Fibroblast of the aortic adventitia (primary cell): ENCODE data around the gene XKR7. TPM values are rescaled to one million over a fixed set of nuclear protein-coding genes. Genes with fewer than 3 reads are reported as not detected.

Source experiments
- DNase-seq: peaks from one replicate; pipeline ENCODE4 v3.0.0-alpha.2; 2010; ENCODE audit warnings: low read depth
- H3K4me3 ChIP-seq: 2 replicates; pipeline ENCODE4 v1.5.1; 2011; ENCODE audit warnings: low read depth, mild to moderate bottlenecking, control low read depth, low read length, moderate library complexity
- CTCF ChIP-seq: IDR thresholded peaks from 2 replicates; pipeline ENCODE4 v1.5.1; 2011; ENCODE audit warnings: mild to moderate bottlenecking, low read length, control low read depth, inconsistent platforms; ENCODE audit not compliant: insufficient read depth
- total RNA-seq: library from RNA; depleted of rRNA; stranded (reverse); fragments of >200 nt; gene quantifications from 2 replicates; pipeline ENCODE4 v1.2.3, GENCODE V29; 2012; ENCODE audit warnings: low replicate concordance

Gene XKR7
- total RNA-seq, 1 donor = not detected

- DNase-seq = no peak
- TF ChIP-seq CTCF = no peak
- H3K4me3 ChIP-seq = no peak overlapping the region
These were observed 22.8 kb downstream of the XKR7 start for GRCh38 chr20:31990641-31991338.

DNA sequence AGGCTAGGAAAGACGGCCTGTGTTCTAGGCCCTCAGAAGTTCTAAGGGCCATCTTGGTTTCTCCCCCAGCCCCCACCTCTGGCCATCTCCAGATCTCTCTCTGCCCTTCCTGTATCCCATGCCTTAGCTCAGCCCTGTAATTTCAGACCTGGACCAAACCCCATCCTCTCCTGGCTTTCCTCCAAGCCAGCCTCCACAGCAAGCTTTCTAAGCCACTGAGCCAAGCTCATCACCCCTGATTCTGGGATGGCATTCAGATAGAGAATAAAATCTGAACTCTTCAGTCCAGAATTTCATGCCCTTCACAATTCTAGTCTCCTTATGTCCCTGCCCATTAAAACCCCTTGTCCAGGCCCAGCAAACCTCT, 23.4 kb downstream of the XKR7 start:
- no peak for TF ChIP-seq CTCF
- no peak for DNase-seq

DNA sequence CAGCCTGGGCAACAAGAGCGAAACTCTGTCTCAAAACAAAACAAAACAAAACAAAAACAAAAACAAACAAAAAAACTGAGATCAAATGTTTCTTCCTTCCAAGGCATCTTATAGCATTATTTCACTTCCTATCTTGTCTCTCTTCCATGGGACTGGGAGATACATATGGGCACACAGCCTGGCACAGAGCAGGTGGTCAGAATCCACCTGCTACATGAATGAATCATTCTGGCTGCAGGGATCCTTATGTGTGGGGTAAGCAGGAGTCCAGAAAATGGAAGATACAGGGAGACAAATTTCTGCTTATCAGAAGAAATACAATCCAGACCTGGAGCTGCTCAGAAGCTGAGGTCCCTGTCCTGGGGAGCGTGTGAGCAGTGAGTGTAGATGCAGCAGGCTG, 24.1 kb downstream of the XKR7 start:
- no peak overlapping the region for H3K4me3 ChIP-seq
- no peak for TF ChIP-seq CTCF
- no peak for DNase-seq

More for the DNA sequence above, 23.4 kb downstream of the XKR7 start:
- H3K4me3 ChIP-seq = no peak overlapping the region

DNA sequence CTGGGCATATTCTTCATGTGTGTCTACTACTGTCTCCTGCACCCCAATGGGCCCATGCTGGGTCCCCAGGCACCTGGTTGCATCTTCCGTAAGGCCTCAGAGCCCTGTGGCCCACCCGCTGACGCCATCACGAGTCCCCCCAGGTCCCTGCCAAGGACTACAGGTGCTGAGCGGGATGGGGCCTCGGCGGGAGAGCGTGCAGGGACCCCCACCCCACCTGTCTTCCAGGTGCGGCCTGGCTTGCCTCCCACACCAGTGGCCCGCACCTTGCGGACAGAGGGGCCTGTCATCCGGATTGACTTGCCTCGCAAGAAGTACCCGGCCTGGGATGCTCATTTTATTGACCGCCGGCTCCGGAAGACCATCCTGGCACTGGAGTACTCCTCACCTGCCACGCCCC, 29.0 kb downstream of the XKR7 start:
- no peak overlapping the region for H3K4me3 ChIP-seq
- no peak for TF ChIP-seq CTCF
- DNase-seq = no peak

DNA sequence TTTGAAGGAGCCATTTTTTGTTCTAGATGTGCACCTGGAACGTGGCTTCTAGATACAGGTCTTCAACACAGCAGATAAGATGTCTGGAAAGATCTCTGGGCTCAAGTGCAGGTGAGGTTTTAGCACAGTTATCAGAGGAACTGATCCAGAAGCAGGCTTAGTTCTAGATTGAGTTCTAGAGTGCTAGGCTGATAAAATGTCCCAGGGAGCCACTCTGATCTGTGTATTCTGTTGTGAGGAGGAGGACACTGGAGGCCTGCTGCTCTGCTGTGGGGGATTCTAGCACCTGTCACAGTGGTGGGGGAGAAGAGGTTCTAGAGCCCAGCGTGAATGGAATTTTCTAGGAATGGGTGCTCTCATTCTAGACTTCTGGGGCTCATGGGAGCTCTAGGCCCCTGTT, 30.3 kb downstream of the XKR7 start:
- TF ChIP-seq CTCF = no peak
- no peak for DNase-seq
- no peak overlapping the region for H3K4me3 ChIP-seq

DNA sequence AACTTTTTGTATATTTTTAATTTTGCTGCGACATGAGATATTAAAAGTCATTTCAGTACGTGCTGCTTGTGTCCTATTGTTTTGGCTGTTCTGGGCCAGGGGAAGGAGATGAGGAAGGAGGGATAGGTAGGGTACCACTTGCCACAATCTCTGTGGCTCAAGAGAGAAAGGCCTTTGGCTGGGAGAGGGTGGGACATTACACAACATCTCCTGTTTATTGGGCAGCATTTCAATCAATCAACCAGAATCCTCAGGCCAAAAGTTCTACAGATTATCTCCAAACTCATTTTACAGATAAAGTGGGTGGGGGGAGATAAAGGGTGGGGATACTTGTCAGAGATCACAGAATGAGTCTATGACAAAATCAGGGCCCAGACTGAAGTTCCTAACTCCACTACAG, 35.4 kb downstream of the XKR7 start:
- DNase-seq = no peak
- no peak for TF ChIP-seq CTCF
- H3K4me3 ChIP-seq = no peak overlapping the region

DNA sequence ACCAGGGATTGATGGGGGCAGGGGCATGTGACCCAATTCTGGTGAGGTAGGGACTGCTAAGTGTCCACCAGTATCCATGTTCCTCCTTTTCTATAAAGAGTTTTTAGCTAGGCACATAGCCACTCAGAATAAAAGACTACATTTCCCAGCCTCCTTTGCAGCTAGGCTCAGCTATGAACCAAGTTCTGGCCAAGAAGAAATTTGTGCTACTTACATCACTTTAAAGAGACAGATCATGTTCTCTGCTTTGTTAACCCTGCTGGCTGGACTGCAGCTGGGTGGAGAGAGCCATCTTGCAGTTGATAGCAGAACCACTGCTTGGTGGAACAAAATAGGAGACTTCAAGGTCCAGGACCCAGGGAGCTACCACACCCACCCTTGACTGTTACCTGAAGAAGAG, 37.0 kb downstream of the XKR7 start:
- DNase-seq = peak; percentile 32
- H3K4me3 ChIP-seq = no peak overlapping the region
- no peak for TF ChIP-seq CTCF
